NCI-H226 (cell line): ENCODE data around the gene RTRAF.

Source experiments
- DNase-seq: peaks from one replicate; pipeline ENCODE4 v3.0.0-alpha.2; 2015

Gene RTRAF

GRCh38 chr14:52051871-52052270 is 62.5 kb downstream of the RTRAF start:
- DNase-seq = no peak

DNA sequence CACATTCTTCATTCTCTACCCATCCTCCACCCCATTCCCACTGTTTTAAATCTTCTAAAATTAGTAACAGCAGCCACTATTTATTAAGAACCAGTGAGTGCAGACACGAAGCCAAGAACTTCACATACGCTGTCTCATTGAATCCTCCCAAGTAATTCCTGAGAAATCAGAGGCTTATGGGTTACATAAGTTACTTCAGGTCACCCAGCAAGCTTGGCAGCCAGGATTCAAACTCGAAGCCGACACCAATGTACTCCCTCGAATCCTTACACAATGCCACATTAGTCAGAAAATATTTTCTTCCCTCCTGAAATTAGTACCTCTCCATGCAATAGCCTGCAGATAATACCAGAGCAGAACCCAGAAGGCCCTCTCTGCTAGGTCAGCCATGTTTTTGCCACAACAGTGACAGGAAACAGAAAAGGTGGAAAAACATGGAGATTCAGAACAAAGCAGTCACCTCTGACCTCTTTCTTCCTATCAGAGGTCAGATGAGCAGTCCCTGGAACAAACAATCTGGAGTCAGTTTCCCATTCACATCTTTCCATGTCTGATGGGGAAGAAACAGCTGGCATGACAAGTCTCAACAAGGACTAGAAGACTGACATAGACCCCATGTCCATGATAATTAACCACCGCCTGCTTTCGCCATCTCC is 63.1 kb downstream of the RTRAF start:
- peak; percentile 52 for DNase-seq

DNA sequence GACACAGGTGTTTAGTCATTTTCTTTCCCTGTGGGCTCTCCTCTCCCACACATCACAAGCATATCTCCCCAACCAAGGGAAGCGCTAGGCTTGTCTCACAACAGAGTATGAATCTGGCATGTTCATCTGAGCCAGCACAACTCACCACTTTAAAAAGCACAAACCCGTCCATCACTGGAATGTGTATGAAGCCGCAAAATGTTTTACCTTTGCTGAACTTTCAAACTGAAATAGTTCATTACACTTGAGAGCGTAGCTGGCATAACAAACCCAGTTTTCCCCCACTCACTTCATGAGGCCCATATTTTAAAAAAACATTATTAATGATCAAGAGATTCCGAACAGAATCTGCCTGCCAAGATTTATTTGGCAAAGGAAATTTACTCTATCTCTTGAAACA is 63.7 kb downstream of the RTRAF start:
- DNase-seq = no peak

DNA sequence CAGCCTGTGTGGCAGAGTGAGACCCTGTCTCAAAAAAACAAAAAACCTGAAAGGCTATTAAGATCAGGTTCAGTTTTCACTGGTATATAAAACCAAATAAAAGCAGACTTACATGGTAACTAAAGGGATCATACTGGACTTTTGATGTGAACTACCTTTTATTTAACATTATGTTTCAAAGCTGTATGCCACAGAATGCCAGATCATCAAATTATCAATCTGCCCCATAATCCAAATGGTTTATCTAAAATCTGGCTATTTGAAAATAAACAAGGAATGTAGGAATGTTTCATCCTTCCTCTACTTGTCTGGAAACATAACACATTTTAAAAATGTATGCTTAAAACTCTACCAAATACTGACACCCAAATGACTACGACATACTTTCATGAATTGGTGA is 65.3 kb downstream of the RTRAF start:
- DNase-seq = no peak

DNA sequence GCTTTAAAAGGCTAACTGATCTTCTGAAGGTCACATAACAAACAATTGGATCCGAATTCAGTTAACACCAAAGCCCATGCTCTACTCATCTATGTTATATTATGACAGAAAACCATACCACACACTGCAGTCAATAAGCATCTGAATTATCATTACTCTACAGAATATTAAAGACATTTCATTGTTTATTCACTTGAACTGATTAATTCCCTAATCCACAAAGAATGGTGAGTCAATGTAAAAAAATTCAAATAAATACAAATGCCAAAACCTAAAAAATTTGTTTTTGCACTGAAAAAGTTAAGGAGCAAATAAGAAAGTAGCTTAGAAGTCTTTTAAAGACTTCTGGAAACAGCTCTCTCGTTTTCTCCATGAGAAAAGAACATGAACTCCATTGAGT is 65.8 kb downstream of the RTRAF start:
- no peak for DNase-seq

DNA sequence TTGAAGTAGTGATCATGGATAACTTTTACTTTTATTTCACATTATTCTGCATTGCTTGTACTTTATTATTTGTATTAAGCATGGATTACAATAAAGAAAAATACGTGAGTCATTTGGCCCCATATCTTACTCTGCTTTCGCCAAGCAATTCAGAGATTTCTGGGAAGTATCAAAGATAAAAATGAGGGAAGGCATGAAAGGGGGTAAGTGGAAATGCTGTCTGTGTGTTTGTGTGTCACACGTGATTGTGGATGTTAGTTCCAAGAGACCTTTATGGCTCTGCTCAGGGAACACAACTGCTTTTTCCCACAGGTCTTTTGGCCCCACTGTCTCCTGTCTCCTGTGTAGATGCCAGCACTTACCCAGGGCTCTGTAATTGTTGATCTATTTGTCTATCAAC is 69.0 kb downstream of the RTRAF start:
- DNase-seq = no peak

DNA sequence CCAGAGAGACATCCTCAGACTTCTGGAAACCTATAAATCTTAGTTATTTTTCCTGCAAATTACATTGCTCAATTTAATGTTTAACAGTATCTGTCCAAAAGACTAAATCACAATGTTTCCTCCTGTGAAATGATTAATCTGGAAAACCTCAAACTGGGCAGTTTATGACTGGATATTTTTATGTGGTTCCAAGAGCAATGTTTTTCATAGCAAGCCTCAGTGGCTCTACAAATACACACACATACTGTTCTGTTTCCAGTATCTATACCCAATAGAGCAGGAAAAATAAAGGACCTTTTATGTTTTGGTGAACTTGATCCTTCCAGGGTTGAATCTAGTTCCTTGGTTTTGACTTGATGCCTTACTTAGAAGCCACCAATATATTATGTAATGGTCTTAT is 70.3 kb downstream of the RTRAF start:
- DNase-seq = no peak

- no peak for DNase-seq
Measured at GRCh38 chr14:52060080-52060479, 70.7 kb downstream of the RTRAF start.
